GM12874 (cell line): ENCODE results near the gene LEO1.

Source experiments
- CTCF ChIP-seq: IDR thresholded peaks from 2 replicates; pipeline ENCODE4 v1.5.1; 2011; ENCODE audit warnings: low read depth, mild to moderate bottlenecking, control low read depth, low read length, moderate library complexity; ENCODE audit not compliant: insufficient read depth

LEO1 gene

GRCh38 chr15:51969728-51970127, 1.9 kb downstream of the LEO1 start:
- TF ChIP-seq CTCF = no peak

GRCh38 chr15:51967583-51967982, 4.0 kb downstream of the LEO1 start:
- TF ChIP-seq CTCF = no peak

- no peak for TF ChIP-seq CTCF
Measured at GRCh38 chr15:51966192-51966591, 5.4 kb downstream of the LEO1 start.

- TF ChIP-seq CTCF = no peak
Measured at GRCh38 chr15:51965691-51966090, 5.9 kb downstream of the LEO1 start.

GRCh38 chr15:51955504-51955903, 16.1 kb downstream of the LEO1 start:
- no peak for TF ChIP-seq CTCF

GRCh38 chr15:51952805-51953204, 18.8 kb downstream of the LEO1 start:
- TF ChIP-seq CTCF = no peak

GRCh38 chr15:51947124-51947523, 24.5 kb downstream of the LEO1 start:
- TF ChIP-seq CTCF = no peak

- no peak for TF ChIP-seq CTCF
Measured at GRCh38 chr15:51939216-51939615, 32.4 kb downstream of the LEO1 start.
